Measurements from ENCODE around the gene AATK.

AATK gene

GRCh38 chr17:81198826-81199481 is 32.9 kb upstream of the AATK start:
- no peak for DNase-seq (ENCODE audit: extremely low spot score)
- TF ChIP-seq BHLHE40 (IDR thresholded peaks at IDR 0.05; ENCODE audit: borderline replicate concordance) (no peak), ARNT (IDR thresholded peaks at IDR 0.05) (no peak), NFRKB (IDR thresholded peaks at IDR 0.05) (no peak), SUZ12 (IDR thresholded peaks at IDR 0.05) (no peak), PKNOX1 (IDR thresholded peaks at IDR 0.05) (no peak), TARDBP (IDR thresholded peaks at IDR 0.05) (no peak), ZNF384 (IDR thresholded peaks at IDR 0.05) (no peak), SP1 (IDR thresholded peaks at IDR 0.05) (no peak), LEF1 (IDR thresholded peaks at IDR 0.05; ENCODE audit: borderline replicate concordance) (no peak), ELF4 (IDR thresholded peaks at IDR 0.05) (no peak), FOXK2 (IDR thresholded peaks at IDR 0.05) (no peak), L3MBTL2 (conservative IDR thresholded peaks at IDR 0.05) (no peak), HDGF (IDR thresholded peaks at IDR 0.05; ENCODE audit: borderline replicate concordance) (no peak), CTBP1 (IDR thresholded peaks at IDR 0.05; ENCODE audit: borderline replicate concordance) (no peak), FOXA1 (IDR thresholded peaks at IDR 0.05) (no peak)
- POLR2A ChIA-PET, result no interaction called here
- CTCF ChIA-PET, result no interaction called here

GRCh38 chr17:81197831-81198490 is 31.9 kb upstream of the AATK start:
- ChIA-PET CTCF (interaction anchor here (0.7 kb wide), 1 partner anchor 107 kb away, joined by 3 read pairs; no protein-coding TSS in a partner anchor), POLR2A (no interaction called here)
- no peak for TF ChIP-seq ELF4 (IDR thresholded peaks at IDR 0.05)
- TF ChIP-seq TARDBP (IDR thresholded peaks at IDR 0.05), result no peak
- no peak for TF ChIP-seq SP1 (IDR thresholded peaks at IDR 0.05)
- DNase-seq (ENCODE audit: extremely low spot score), result no peak

- POLR2A ChIA-PET, result no interaction called here
Observed at GRCh38 chr17:81197409-81197795, 31.4 kb upstream of the AATK start.

GRCh38 chr17:81196505-81197408 is 30.7 kb upstream of the AATK start:
- POLR2A ChIA-PET, result no interaction called here
- TF ChIP-seq FOXK2 (IDR thresholded peaks at IDR 0.05) (no peak), FOXA1 (IDR thresholded peaks at IDR 0.05) (no peak), HDGF (IDR thresholded peaks at IDR 0.05; ENCODE audit: borderline replicate concordance) (no peak), L3MBTL2 (conservative IDR thresholded peaks at IDR 0.05) (no peak), TARDBP (IDR thresholded peaks at IDR 0.05) (no peak), ARNT (IDR thresholded peaks at IDR 0.05) (no peak), ELF4 (IDR thresholded peaks at IDR 0.05) (no peak), NFRKB (IDR thresholded peaks at IDR 0.05) (no peak), PKNOX1 (IDR thresholded peaks at IDR 0.05) (no peak)
- CTCF ChIA-PET, result no interaction called here
- DNase-seq (ENCODE audit: extremely low spot score), result no peak

More at GRCh38 chr17:81197409-81197795, 31.4 kb upstream of the AATK start:
- no peak for TF ChIP-seq SUZ12 (IDR thresholded peaks at IDR 0.05)
- no peak for TF ChIP-seq TARDBP (IDR thresholded peaks at IDR 0.05)
- CTCF ChIA-PET, result no interaction called here
- no peak for DNase-seq (ENCODE audit: extremely low spot score)

- CTCF ChIA-PET, result no interaction called here
Observed at GRCh38 chr17:81195941-81196495, 30.0 kb upstream of the AATK start.

More at GRCh38 chr17:81195941-81196495, 30.0 kb upstream of the AATK start:
- no peak for TF ChIP-seq SP1 (IDR thresholded peaks at IDR 0.05)
- TF ChIP-seq SUZ12 (IDR thresholded peaks at IDR 0.05), result no peak
- no peak for TF ChIP-seq TARDBP (IDR thresholded peaks at IDR 0.05)
- no peak for TF ChIP-seq LEF1 (IDR thresholded peaks at IDR 0.05; ENCODE audit: borderline replicate concordance)
- TF ChIP-seq FOXM1 (IDR thresholded peaks at IDR 0.05; ENCODE audit: borderline replicate concordance), result no peak
- no peak for TF ChIP-seq ELF4 (IDR thresholded peaks at IDR 0.05)
- no peak for TF ChIP-seq ZNF384 (IDR thresholded peaks at IDR 0.05)
- TF ChIP-seq BHLHE40 (IDR thresholded peaks at IDR 0.05; ENCODE audit: borderline replicate concordance), result no peak
- TF ChIP-seq CTBP1 (IDR thresholded peaks at IDR 0.05; ENCODE audit: borderline replicate concordance), result no peak
- TF ChIP-seq NFRKB (IDR thresholded peaks at IDR 0.05), result no peak
- TF ChIP-seq HDGF (IDR thresholded peaks at IDR 0.05; ENCODE audit: borderline replicate concordance), result no peak
- TF ChIP-seq FOXA1 (IDR thresholded peaks at IDR 0.05), result no peak
- no peak for TF ChIP-seq FOXK2 (IDR thresholded peaks at IDR 0.05)
- TF ChIP-seq L3MBTL2 (conservative IDR thresholded peaks at IDR 0.05), result no peak
- no peak for TF ChIP-seq ARNT (IDR thresholded peaks at IDR 0.05)
- TF ChIP-seq PKNOX1 (IDR thresholded peaks at IDR 0.05), result no peak
- DNase-seq (ENCODE audit: extremely low spot score), result no peak
- POLR2A ChIA-PET, result no interaction called here

Data from HEK293T (cell line).